ENCODE results near the gene NR2C2. TPM values are rescaled to one million over a fixed set of nuclear protein-coding genes. Genes with fewer than 3 reads are reported as not detected.
"Not testable (repeated sequence)": the region's sequence is repeated elsewhere in the genome, so short reads cannot be mapped to it uniquely, and the experiment has no call there.

The NR2C2 gene
- polyA plus RNA-seq, 3 donors from 2014 or later, result 6.0 to 23.7 (median 10.5) TPM

- Mint-ChIP-seq H3K27ac (peak overlapping the region in 3 of 6 donors; percentile 33 to 67 (median 65)), H3K27me3 (ENCODE audit: low read depth in 3 of 3) (no peaks in the 10 kb centered on the region), H3K4me1 (peaks cover 52 to 84% of the 10 kb centered on the region in 2 donors), H3K36me3 (no peaks in the 10 kb centered on the region), H3K9me3 (no peaks in the 10 kb centered on the region), H3K4me3 (no peak overlapping the region)
- DNase-seq, result no peak
These were observed 44.6 kb downstream of the NR2C2 start for GRCh38 chr3:14991818-14992612.

- Mint-ChIP-seq H3K27me3 (ENCODE audit: low read depth in 3 of 3) (peaks cover 0 to 2% (median 0%) of the 10 kb centered on the region in 3 donors), H3K9me3 (no peaks in the 10 kb centered on the region), H3K27ac (no peak overlapping the region), H3K4me3 (no peak overlapping the region), H3K4me1 (peaks cover 25 to 66% of the 10 kb centered on the region in 2 donors), H3K36me3 (peaks cover 4 to 17% (median 10%) of the 10 kb centered on the region in 3 donors)
- DNase-seq, result no peak
These were observed 50.6 kb downstream of the NR2C2 start for GRCh38 chr3:14997941-14998340.

GRCh38 chr3:14999182-14999581, 51.8 kb downstream of the NR2C2 start:
- not testable (repeated sequence) for H3K27me3 Mint-ChIP-seq (ENCODE audit: low read depth in 3 of 3); H3K27ac Mint-ChIP-seq; H3K9me3 Mint-ChIP-seq; DNase-seq; H3K4me3 Mint-ChIP-seq
- H3K36me3 Mint-ChIP-seq, result peaks cover 10 to 24% (median 15%) of the 10 kb centered on the region in 3 donors
- H3K4me1 Mint-ChIP-seq, result peaks cover 28 to 69% of the 10 kb centered on the region in 2 donors

GRCh38 chr3:15007681-15008141, 60.3 kb downstream of the NR2C2 start:
- Mint-ChIP-seq H3K36me3 (peaks cover 25 to 36% (median 32%) of the 10 kb centered on the region in 3 donors), H3K4me3 (no peak overlapping the region), H3K4me1 (peaks cover 7 to 12% of the 10 kb centered on the region in 2 donors), H3K27ac (no peak overlapping the region), H3K9me3 (no peaks in the 10 kb centered on the region), H3K27me3 (ENCODE audit: low read depth in 3 of 3) (no peaks in the 10 kb centered on the region)
- DNase-seq, result no peak

- no peak overlapping the region for H3K4me3 Mint-ChIP-seq
These were observed 61.8 kb downstream of the NR2C2 start for GRCh38 chr3:15009167-15009566.

GRCh38 chr3:15010664-15011063, 63.3 kb downstream of the NR2C2 start:
- peak overlapping the region in 1 of 6 donors; percentile 24 for H3K27ac Mint-ChIP-seq
- no peak overlapping the region for H3K4me3 Mint-ChIP-seq
- peaks cover 0 to 1% of the 10 kb centered on the region in 2 donors for H3K4me1 Mint-ChIP-seq
- H3K9me3 Mint-ChIP-seq, result no peaks in the 10 kb centered on the region
- H3K27me3 Mint-ChIP-seq (ENCODE audit: low read depth in 3 of 3), result no peaks in the 10 kb centered on the region
- peaks cover 29 to 40% (median 32%) of the 10 kb centered on the region in 3 donors for H3K36me3 Mint-ChIP-seq
- DNase-seq, result no peak

More at GRCh38 chr3:15009167-15009566, 61.8 kb downstream of the NR2C2 start:
- H3K36me3 Mint-ChIP-seq, result peaks cover 22 to 40% (median 33%) of the 10 kb centered on the region in 3 donors
- no peak overlapping the region for H3K27ac Mint-ChIP-seq
- no peaks in the 10 kb centered on the region for H3K9me3 Mint-ChIP-seq
- peaks cover 0 to 1% of the 10 kb centered on the region in 2 donors for H3K4me1 Mint-ChIP-seq
- H3K27me3 Mint-ChIP-seq (ENCODE audit: low read depth in 3 of 3), result no peaks in the 10 kb centered on the region
- DNase-seq, result no peak

- H3K27ac Mint-ChIP-seq, result no peak overlapping the region
- H3K36me3 Mint-ChIP-seq, result peaks cover 33 to 42% (median 33%) of the 10 kb centered on the region in 3 donors
- no peak for DNase-seq
- H3K27me3 Mint-ChIP-seq (ENCODE audit: low read depth in 3 of 3), result no peaks in the 10 kb centered on the region
- no peaks in the 10 kb centered on the region for H3K9me3 Mint-ChIP-seq
- no peak overlapping the region for H3K4me3 Mint-ChIP-seq
- H3K4me1 Mint-ChIP-seq, result peaks cover 0 to 1% of the 10 kb centered on the region in 2 donors
These were observed 63.8 kb downstream of the NR2C2 start for GRCh38 chr3:15011174-15011573.

GRCh38 chr3:15014606-15015328, 67.4 kb downstream of the NR2C2 start:
- Mint-ChIP-seq H3K36me3 (peaks cover 37 to 57% (median 39%) of the 10 kb centered on the region in 3 donors), H3K27ac (peak overlapping the region in 1 of 6 donors; percentile 18), H3K9me3 (no peaks in the 10 kb centered on the region), H3K4me1 (peaks cover 0 to 1% of the 10 kb centered on the region in 2 donors), H3K27me3 (ENCODE audit: low read depth in 3 of 3) (no peaks in the 10 kb centered on the region), H3K4me3 (no peak overlapping the region)
- DNase-seq, result no peak

- no peak for DNase-seq
- Mint-ChIP-seq H3K4me3 (no peak overlapping the region), H3K4me1 (peaks cover 0 to 1% of the 10 kb centered on the region in 2 donors), H3K9me3 (no peaks in the 10 kb centered on the region), H3K36me3 (peaks cover 36 to 52% (median 39%) of the 10 kb centered on the region in 3 donors), H3K27ac (no peak overlapping the region), H3K27me3 (ENCODE audit: low read depth in 3 of 3) (no peaks in the 10 kb centered on the region)
These were observed 68.1 kb downstream of the NR2C2 start for GRCh38 chr3:15015456-15015855.

GRCh38 chr3:15017191-15017590, 69.8 kb downstream of the NR2C2 start:
- Mint-ChIP-seq H3K9me3 (no peaks in the 10 kb centered on the region), H3K27me3 (ENCODE audit: low read depth in 3 of 3) (peaks cover 0 to 3% (median 0%) of the 10 kb centered on the region in 3 donors), H3K27ac (peak overlapping the region in 1 of 6 donors; percentile 33), H3K4me1 (no peaks in the 10 kb centered on the region), H3K4me3 (no peak overlapping the region), H3K36me3 (peaks cover 39 to 53% (median 39%) of the 10 kb centered on the region in 3 donors)
- no peak for DNase-seq

GRCh38 chr3:15023249-15023648, 75.9 kb downstream of the NR2C2 start:
- Mint-ChIP-seq H3K36me3 (peaks cover 10 to 43% (median 23%) of the 10 kb centered on the region in 3 donors), H3K4me3 (no peak overlapping the region), H3K4me1 (no peaks in the 10 kb centered on the region), H3K9me3 (no peaks in the 10 kb centered on the region), H3K27ac (peak overlapping the region in 2 of 6 donors; percentile 43 to 61), H3K27me3 (ENCODE audit: low read depth in 3 of 3) (peaks cover 0 to 3% (median 0%) of the 10 kb centered on the region in 3 donors)
- no peak for DNase-seq

- H3K9me3 Mint-ChIP-seq, result no peaks in the 10 kb centered on the region
- DNase-seq, result no peak
- H3K4me3 Mint-ChIP-seq, result no peak overlapping the region
- peaks cover 0 to 5% (median 0%) of the 10 kb centered on the region in 3 donors for H3K27me3 Mint-ChIP-seq (ENCODE audit: low read depth in 3 of 3)
- H3K36me3 Mint-ChIP-seq, result peaks cover 14 to 47% (median 28%) of the 10 kb centered on the region in 3 donors
- H3K27ac Mint-ChIP-seq, result no peak overlapping the region
- no peaks in the 10 kb centered on the region for H3K4me1 Mint-ChIP-seq
These were observed 76.3 kb downstream of the NR2C2 start for GRCh38 chr3:15023719-15024118.

GRCh38 chr3:15029625-15030024, 82.2 kb downstream of the NR2C2 start:
- peak overlapping the region in 1 of 6 donors; percentile 26 for H3K27ac Mint-ChIP-seq
- peaks cover 0 to 3% (median 2%) of the 10 kb centered on the region in 3 donors for H3K27me3 Mint-ChIP-seq (ENCODE audit: low read depth in 3 of 3)
- H3K9me3 Mint-ChIP-seq, result no peaks in the 10 kb centered on the region
- no peaks in the 10 kb centered on the region for H3K4me1 Mint-ChIP-seq
- H3K4me3 Mint-ChIP-seq, result no peak overlapping the region
- DNase-seq, result no peak
- H3K36me3 Mint-ChIP-seq, result peaks cover 27 to 61% (median 28%) of the 10 kb centered on the region in 3 donors

- Mint-ChIP-seq H3K9me3 (no peaks in the 10 kb centered on the region), H3K4me1 (no peaks in the 10 kb centered on the region), H3K27ac (peak overlapping the region in 1 of 6 donors; percentile 74), H3K27me3 (ENCODE audit: low read depth in 3 of 3) (peaks cover 0 to 3% (median 2%) of the 10 kb centered on the region in 3 donors), H3K4me3 (no peak overlapping the region), H3K36me3 (peaks cover 19 to 52% (median 23%) of the 10 kb centered on the region in 3 donors)
- DNase-seq, result no peak
These were observed 85.3 kb downstream of the NR2C2 start for GRCh38 chr3:15032650-15033049.
